HepG2 (cell line): ENCODE measurements around the gene ZNF506. TPM values are rescaled to one million over a fixed set of nuclear protein-coding genes. Genes with fewer than 3 reads are reported as not detected.

Experiments
- ATAC-seq: fragments of 200-7000 bp; cut with Tn5 transposase; 3 replicates; pipeline ENCODE4 v1.9.1; 2020; ENCODE audit warnings: mild to moderate bottlenecking, moderate library complexity
- BruUV-seq: library from RNA; stranded (reverse); fragments of 400-500 nt; replicated peaks from 2 replicates; lab custom pipeline; 2021; lab: Mats Ljungman, UMichigan
- CTCF ChIA-PET: fragments of 300-600 bp; formaldehyde crosslinking; extraction: SDS; loops from one replicate; lab custom pipeline; 2021; ENCODE audit warnings: low total read pairs, inconsistent platforms, low intra/inter-chr PET ratio; lab: Yijun Ruan, JAX
- POLR2A ChIA-PET: fragments of 350-600 bp; sonication (Branson Sonifier 250); formaldehyde crosslinking; loops from one replicate; lab custom pipeline; 2020; ENCODE audit warnings: antibody characterized with exemption, inconsistent platforms; lab: Yijun Ruan, JAX
- DNase-seq: peaks from one replicate; pipeline ENCODE4 v3.0.0-alpha.2; 2015; ENCODE audit warnings: low spot score
- FAIRE-seq: peaks from 3 replicates; lab custom pipeline; 2011; peaks lifted over from hg19 to GRCh38; lab: Jason Lieb, UNC
- H2AFZ ChIP-seq: one replicate; pipeline ENCODE4 v1.6.1; 2011; ENCODE audit warnings: low read length, inconsistent platforms
- H3K27ac ChIP-seq: fragments of 300-600 bp; 3 replicates; pipeline ENCODE4 v1.8.0; 2011; ENCODE audit warnings: mixed run types, mild to moderate bottlenecking, mixed read lengths, low read length, inconsistent platforms; ENCODE audit not compliant: insufficient read depth; ENCODE audit errors: extremely low read length
- H3K27me3 ChIP-seq, 2 experiments: fragments of 200-600 bp in 1 of 2; 2 replicates in 1 of 2; 3 replicates in 1 of 2; pipeline versions ENCODE4 v1.6.0 to v1.8.0; 2011; ENCODE audit warnings: low read length in 2 of 2, mild to moderate bottlenecking in 2 of 2, moderate library complexity in 2 of 2, inconsistent platforms in 1 of 2; ENCODE audit not compliant: insufficient read depth in 2 of 2, control insufficient read depth in 1 of 2
- H3K36me3 ChIP-seq, 2 experiments: fragments of 200-600 bp in 1 of 2; replicated peaks in 1 of 2; 2 replicates in 1 of 2; 3 replicates in 1 of 2; pipeline versions ENCODE4 v1.5.1 to v1.8.0; 2011; ENCODE audit warnings: low read length in 2 of 2, inconsistent platforms in 1 of 2; ENCODE audit not compliant: insufficient read depth in 2 of 2, control insufficient read depth in 1 of 2
- H3K4me1 ChIP-seq: 2 replicates; pipeline ENCODE4 v1.5.1; 2012; ENCODE audit warnings: low read length, inconsistent platforms; ENCODE audit not compliant: insufficient read depth
- H3K4me2 ChIP-seq: 2 replicates; pipeline ENCODE4 v1.6.0; 2011; ENCODE audit warnings: low read depth, low read length, inconsistent platforms
- H3K4me3 ChIP-seq, 3 experiments: fragments of 200-600 bp in 1 of 3; sonication (generic), shearing (Covaris generic) in 1 of 3; replicated peaks in 1 of 3; 2 replicates each; pipeline ENCODE4 v1.5.1; 2011 to 2016; ENCODE audit warnings: low read length in 3 of 3, inconsistent platforms in 2 of 3, low read depth in 2 of 3, mild to moderate bottlenecking in 2 of 3, control low read depth in 1 of 3, mixed read lengths in 1 of 3; ENCODE audit not compliant: insufficient read depth in 1 of 3
- H3K79me2 ChIP-seq: one replicate; pipeline ENCODE4 v1.6.1; 2011; ENCODE audit warnings: low read length, inconsistent platforms; ENCODE audit not compliant: insufficient read depth
- H3K9ac ChIP-seq: 2 replicates; pipeline ENCODE4 v1.6.0; 2011; ENCODE audit warnings: mild to moderate bottlenecking, low read depth, low read length, inconsistent platforms; ENCODE audit not compliant: insufficient read depth
- H3K9me3 ChIP-seq: 2 replicates; pipeline ENCODE4 v1.5.1; 2012; ENCODE audit warnings: mild to moderate bottlenecking, low read length
- H4K20me1 ChIP-seq: 2 replicates; pipeline ENCODE4 v1.6.0; 2011; ENCODE audit warnings: inconsistent platforms, mild to moderate bottlenecking, low read length, moderate library complexity; ENCODE audit not compliant: insufficient read depth
- AGO2 ChIP-seq: fragments of 200-400 bp; formaldehyde crosslinking; optimal IDR thresholded peaks from 2 replicates; pipeline ENCODE3; 2017; ENCODE audit warnings: mild to moderate bottlenecking, low read depth, low read length, moderate library complexity
- CEBPB ChIP-seq: IDR thresholded peaks from 2 replicates; pipeline ENCODE4 v1.6.1; 2011; ENCODE audit warnings: low read depth, low read length, improper control_type of control experiment, borderline replicate concordance
- CERS6 ChIP-seq: sonication (generic); formaldehyde crosslinking; IDR thresholded peaks from 2 replicates; pipeline ENCODE4 v1.5.0; 2020; ENCODE audit warnings: missing genetic modification reagents
- CSRNP1 ChIP-seq: sonication (generic); formaldehyde crosslinking; IDR thresholded peaks from 2 replicates; pipeline ENCODE4 v1.8.1; 2023; ENCODE audit warnings: mild to moderate bottlenecking, missing genetic modification reagents
- MLLT10 ChIP-seq: sonication (generic); formaldehyde crosslinking; IDR thresholded peaks from 2 replicates; pipeline ENCODE4 v1.4.0; 2020; ENCODE audit warnings: missing genetic modification reagents
- SMAD3 ChIP-seq: sonication (generic); formaldehyde crosslinking; IDR thresholded peaks from 2 replicates; pipeline ENCODE4 v1.4.0; 2020; ENCODE audit warnings: missing genetic modification reagents
- YY1 ChIP-seq: IDR thresholded peaks from 2 replicates; pipeline ENCODE4 v1.6.1; 2011; ENCODE audit warnings: low read length, low read depth, moderate library complexity, mild to moderate bottlenecking; ENCODE audit not compliant: insufficient read depth, insufficient replicate concordance
- ZNF230 ChIP-seq: sonication (generic); formaldehyde crosslinking; IDR thresholded peaks from 2 replicates; pipeline ENCODE4 v1.4.0; 2020; ENCODE audit warnings: mild to moderate bottlenecking, missing genetic modification reagents
- ZNF33A ChIP-seq: sonication (generic); formaldehyde crosslinking; IDR thresholded peaks from 2 replicates; pipeline ENCODE4 v1.5.1; 2020; ENCODE audit warnings: missing genetic modification reagents, mild to moderate bottlenecking, moderate library complexity, borderline replicate concordance
- ZNF432 ChIP-seq: sonication (generic); formaldehyde crosslinking; IDR thresholded peaks from 2 replicates; pipeline ENCODE4 v1.5.0; 2020; ENCODE audit warnings: missing genetic modification reagents, mild to moderate bottlenecking, borderline replicate concordance
- ZNF557 ChIP-seq: sonication (generic); formaldehyde crosslinking; IDR thresholded peaks from 2 replicates; pipeline ENCODE4 v1.4.0; 2020; ENCODE audit warnings: missing genetic modification reagents
- ZNF574 ChIP-seq: sonication (generic); formaldehyde crosslinking; IDR thresholded peaks from 2 replicates; pipeline ENCODE4 v1.4.0; 2020; ENCODE audit warnings: missing genetic modification reagents
- ZNF644 ChIP-seq: IDR thresholded peaks from 2 replicates; pipeline ENCODE4 v1.6.1; 2016; ENCODE audit warnings: low read depth
- ZSCAN12 ChIP-seq: sonication (generic); formaldehyde crosslinking; IDR thresholded peaks from 2 replicates; pipeline ENCODE4 v1.9.0; 2021; ENCODE audit warnings: mild to moderate bottlenecking, missing genetic modification reagents
- WGBS: methylation state at CpG from one replicate; pipeline ENCODE4 v1.1.6; 2017; ENCODE audit warnings: low lambda C conversion rate; 5-methylcytosine and 5-hydroxymethylcytosine counted together
- in situ Hi-C: cut with HindIII; loops from 2 replicates; pipeline ENCODE4 v1.10.0; 2017; ENCODE audit warnings: low pct_unique_long_range_greater_than_20kb; ENCODE audit not compliant: extremely low pct_ligation_motif_present
- intact Hi-C: fragments of 100-400 bp; cut with micrococcal nuclease; formaldehyde crosslinking; loops from one replicate; pipeline ENCODE4 v1.10.0; 2022; ENCODE audit not compliant: unreplicated experiment
- polyA plus RNA-seq, 8 experiments: library from polyadenylated mRNA; depleted of rRNA in 3 of 8; stranded (reverse) in 7 of 8; unstranded in 1 of 8; fragments of >200 nt; fragmentation: Illumina TruSeq in 4 of 8; extraction: Trizol in 4 of 8; gene quantifications; 2 replicates each; pipeline versions ENCODE4 v1.2.1 to v1.2.3, GENCODE V29; 2011 to 2016; ENCODE audit warnings: low read depth in 4 of 8, missing spikeins in 1 of 8, mixed read lengths in 1 of 8; ENCODE audit not compliant: insufficient read depth in 1 of 8
- total RNA-seq, 5 experiments: library from RNA; depleted of rRNA; stranded (reverse); fragments of >200 nt; fragmentation: Illumina TruSeq; extraction: Trizol; gene quantifications; 2 replicates each; pipeline ENCODE4 v1.2.3, GENCODE V29; 2016; ENCODE audit warnings: low read depth in 1 of 5

ZNF506 gene
- total and polyA plus RNA-seq, 2 of the 13 experiments (the other 11 are each of a cell fraction or from before 2014, with no cell fraction given): not detected

GRCh38 chr19:19805480-19805879, 16.1 kb downstream of the ZNF506 start:
- POLR2A ChIA-PET: no interaction called here
- TF ChIP-seq ZSCAN12 (CRISPR knock-in tag): no peak
- no peak for TF ChIP-seq CEBPB
- TF ChIP-seq, all 625 proteins: peak for 0
- no peaks in the 10 kb centered on the region for H3K27me3 ChIP-seq
- 93% methylated on average over 1 of the region's 1 CpG for WGBS
- in situ Hi-C loops (no loop called here), intact Hi-C loops (no loop called here)
- H3K9me3 ChIP-seq: peaks cover 7% of the 10 kb centered on the region; the same call in 1 of the 2 replicates
- H3K36me3 ChIP-seq: no peaks in the 10 kb centered on the region
- no peak overlapping the region for H3K4me3 ChIP-seq
- H3K4me1 ChIP-seq: no peaks in the 10 kb centered on the region
- no TSS peak for BruUV-seq
- FAIRE-seq (no peak), ATAC-seq (no peak), DNase-seq (no peak)
- no peak overlapping the region for H3K9ac ChIP-seq
- no peak overlapping the region for H2AFZ ChIP-seq
- no peak overlapping the region for H3K4me2 ChIP-seq
- CTCF ChIA-PET: no interaction called here
- no peaks in the 10 kb centered on the region for H4K20me1 ChIP-seq
- no peak overlapping the region for H3K27ac ChIP-seq
- H3K79me2 ChIP-seq: no peaks in the 10 kb centered on the region

- H3K4me1 ChIP-seq: no peaks in the 10 kb centered on the region
- no peak overlapping the region for H2AFZ ChIP-seq
- in situ Hi-C loops: no loop called here
- BruUV-seq: no TSS peak
- no peaks in the 10 kb centered on the region for H3K27me3 ChIP-seq
- ATAC-seq: no peak
- no peaks in the 10 kb centered on the region for H4K20me1 ChIP-seq
- H3K79me2 ChIP-seq: no peaks in the 10 kb centered on the region
- ChIA-PET CTCF (no interaction called here), POLR2A (no interaction called here)
- no peak for FAIRE-seq
- no peak overlapping the region for H3K4me3 ChIP-seq
- peaks cover 1 to 20% of the 10 kb centered on the region in 2 experiments; a peak in 3 of 5 replicates for H3K36me3 ChIP-seq
- DNase-seq: no peak
- H3K9ac ChIP-seq: no peak overlapping the region
- no peak overlapping the region for H3K27ac ChIP-seq
- intact Hi-C loops: no loop called here
- H3K9me3 ChIP-seq: no peaks in the 10 kb centered on the region
- 80% methylated on average over 1 of the region's 1 CpG for WGBS
- H3K4me2 ChIP-seq: no peak overlapping the region
- TF ChIP-seq YY1 (no peak), ZNF644 (CRISPR knock-in tag) (no peak), ZNF230 (CRISPR knock-in tag) (no peak), MLLT10 (CRISPR knock-in tag) (no peak), ZNF33A (CRISPR knock-in tag) (no peak), SMAD3 (CRISPR knock-in tag) (no peak), AGO2 (no peak), CSRNP1 (CRISPR knock-in tag) (no peak), CERS6 (no peak), ZNF557 (CRISPR knock-in tag) (no peak), ZNF432 (CRISPR knock-in tag) (no peak), ZNF574 (no peak)
Measured at GRCh38 chr19:19788015-19788414, 33.5 kb downstream of the ZNF506 start.
